Esophagus muscularis mucosa (tissue), 4 donors: Measurements from ENCODE around the gene CD40.

Source experiments
- CTCF ChIP-seq, 3 experiments: fragments of 200-600 bp in 2 of 3; fragments of 450-650 bp in 1 of 3; sonication (generic) in 2 of 3; IDR thresholded peaks; one replicate each; pipeline ENCODE4 v1.5.1; 2017 to 2019; ENCODE audit warnings: antibody characterized with exemption in 3 of 3, mild to moderate bottlenecking in 2 of 3, moderate library complexity in 1 of 3
- EP300 ChIP-seq: sonication (generic); formaldehyde crosslinking; IDR thresholded peaks from one replicate; pipeline ENCODE4 v1.6.1; 2017; ENCODE audit warnings: antibody characterized with exemption
- POLR2A ChIP-seq: fragments of 450-650 bp; IDR thresholded peaks from one replicate; pipeline ENCODE4 v1.6.1; 2017; ENCODE audit warnings: antibody characterized with exemption, moderate library complexity, mild to moderate bottlenecking, low read depth
- POLR2AphosphoS5 ChIP-seq, 2 donors: sonication (generic); formaldehyde crosslinking; IDR thresholded peaks; one replicate each; pipeline ENCODE4 v1.6.1; 2017; ENCODE audit warnings: antibody characterized with exemption in 2 of 2

DNA sequence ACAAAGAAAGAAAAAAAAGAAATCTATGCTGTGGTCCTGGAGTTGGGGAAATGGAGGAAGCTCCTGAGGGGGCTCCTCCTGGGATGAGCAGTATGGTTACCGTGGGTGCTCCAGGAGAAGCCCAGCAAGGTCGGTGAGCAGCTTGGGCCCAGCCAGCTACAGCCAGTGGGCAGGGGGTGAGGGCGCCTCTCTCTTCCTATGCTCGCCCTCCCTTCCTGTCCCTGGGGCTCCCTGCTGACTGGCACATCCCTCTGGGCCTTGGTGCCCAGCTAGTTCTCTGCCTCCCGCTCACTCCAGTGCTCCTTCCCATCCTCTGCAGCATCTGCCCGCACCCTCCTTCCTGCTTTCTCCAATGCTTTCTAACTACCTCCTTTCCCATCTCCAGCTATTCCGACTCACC, 16.6 kb downstream of the CD40 start:
- no peak for TF ChIP-seq POLR2AphosphoS5 (IDR thresholded peaks at IDR 0.05)
- TF ChIP-seq CTCF (IDR thresholded peaks at IDR 0.05) = no peak
- no peak for TF ChIP-seq POLR2A
- no peak for TF ChIP-seq EP300
